Vagina (tissue), 2 donors: Measurements from ENCODE around the gene SLC32A1. TPM values are rescaled to one million over a fixed set of nuclear protein-coding genes. Genes with fewer than 3 reads are reported as not detected.

Source experiments
- DNase-seq, 2 donors: peaks; one replicate each; pipeline ENCODE4 v3.0.0-alpha.2; 2017; ENCODE audit errors: extremely low spot score in 2 of 2
- H3K27ac ChIP-seq: fragments of 200-600 bp; sonication (generic); one replicate; pipeline ENCODE4 v1.5.1; 2019
- H3K27me3 ChIP-seq: fragments of 200-600 bp; sonication (generic); one replicate; pipeline ENCODE4 v1.5.1; 2019
- H3K36me3 ChIP-seq, 2 donors: fragments of 200-600 bp; sonication (generic); one replicate each; pipeline ENCODE4 v1.5.1; 2017 to 2019
- H3K4me1 ChIP-seq: fragments of 200-600 bp; sonication (generic); one replicate; pipeline ENCODE4 v1.5.1; 2019
- H3K4me3 ChIP-seq, 2 donors: fragments of 200-600 bp; sonication (generic); 1 replicate in 1 of 2; 2 replicates in 1 of 2; pipeline ENCODE4 v1.5.1; 2016 to 2019
- H3K9me3 ChIP-seq: fragments of 200-600 bp; sonication (generic); one replicate; pipeline ENCODE4 v1.5.1; 2019
- CTCF ChIP-seq, 3 experiments: fragments of 450-650 bp in 2 of 3; fragments of 200-600 bp in 1 of 3; sonication (generic) in 1 of 3; IDR thresholded peaks; one replicate each; pipeline ENCODE4 v1.5.1; 2017 to 2019; ENCODE audit warnings: antibody characterized with exemption in 3 of 3, mild to moderate bottlenecking in 2 of 3, moderate library complexity in 2 of 3
- POLR2A ChIP-seq, 2 donors: fragments of 450-650 bp; IDR thresholded peaks; one replicate each; pipeline ENCODE4 v1.6.1; 2017; ENCODE audit warnings: antibody characterized with exemption in 2 of 2, mild to moderate bottlenecking in 2 of 2, moderate library complexity in 2 of 2
- POLR2AphosphoS5 ChIP-seq, 2 donors: sonication (generic); formaldehyde crosslinking; IDR thresholded peaks; one replicate each; pipeline ENCODE4 v1.9.0; 2017; ENCODE audit warnings: antibody characterized with exemption in 2 of 2, mild to moderate bottlenecking in 2 of 2, low read depth in 1 of 2; ENCODE audit not compliant: insufficient read depth in 1 of 2
- intact Hi-C: fragments of 100-400 bp; cut with DNase I; formaldehyde crosslinking; loops from one replicate; pipeline ENCODE4 v1.15.1; 2023
- small RNA-seq: library from RNA; depleted of rRNA; stranded (forward); fragments of <200 nt; gene quantifications from one replicate; pipeline ENCODE3, GENCODE V24; 2016
- total RNA-seq: library from RNA; depleted of rRNA; stranded (reverse); fragments of >200 nt; gene quantifications from one replicate; pipeline ENCODE4 v1.2.3, GENCODE V29; 2016

The SLC32A1 gene
- total RNA-seq, 1 donor from 2014 or later = not detected

- Histone ChIP-seq H3K27ac (no peak overlapping the region), H3K4me1 (no peaks in the 10 kb centered on the region), H3K4me3 (no peak overlapping the region), H3K9me3 (no peaks in the 10 kb centered on the region), H3K36me3 (peaks cover 8 to 72% of the 10 kb centered on the region in 2 donors), H3K27me3 (no peaks in the 10 kb centered on the region)
- DNase-seq = no peak
- no peak for TF ChIP-seq CTCF (IDR thresholded peaks at IDR 0.05)
- no peak for TF ChIP-seq POLR2AphosphoS5 (IDR thresholded peaks at IDR 0.05; ENCODE audit: insufficient read depth in 1 of 2, low read depth in 1 of 2)
- no peak for TF ChIP-seq POLR2A (IDR thresholded peaks at IDR 0.05)
- intact Hi-C loops = no loop called here
Observed at GRCh38 chr20:38770970-38771369, 46.7 kb downstream of the SLC32A1 start.

- H3K36me3 ChIP-seq = peaks cover 8 to 67% of the 10 kb centered on the region in 2 donors
- no peak overlapping the region for H3K27ac ChIP-seq
- DNase-seq = no peak
- no peak overlapping the region for H3K4me3 ChIP-seq
- intact Hi-C loops = no loop called here
- no peaks in the 10 kb centered on the region for H3K4me1 ChIP-seq
- no peaks in the 10 kb centered on the region for H3K27me3 ChIP-seq
- no peaks in the 10 kb centered on the region for H3K9me3 ChIP-seq
- no peak for TF ChIP-seq POLR2A (IDR thresholded peaks at IDR 0.05)
- no peak for TF ChIP-seq POLR2AphosphoS5 (IDR thresholded peaks at IDR 0.05; ENCODE audit: insufficient read depth in 1 of 2, low read depth in 1 of 2)
- TF ChIP-seq CTCF (IDR thresholded peaks at IDR 0.05) = no peak
Observed at GRCh38 chr20:38771621-38772020, 47.3 kb downstream of the SLC32A1 start.

- intact Hi-C loops = no loop called here
Observed at GRCh38 chr20:38774167-38774566, 49.9 kb downstream of the SLC32A1 start.

GRCh38 chr20:38776363-38776762 is 52.1 kb downstream of the SLC32A1 start:
- Histone ChIP-seq H3K4me1 (no peaks in the 10 kb centered on the region), H3K9me3 (no peaks in the 10 kb centered on the region), H3K27me3 (no peaks in the 10 kb centered on the region), H3K36me3 (peaks cover 8 to 34% of the 10 kb centered on the region in 2 donors), H3K27ac (no peak overlapping the region), H3K4me3 (no peak overlapping the region)
- intact Hi-C loops = no loop called here
- DNase-seq = no peak
- no peak for TF ChIP-seq POLR2A (IDR thresholded peaks at IDR 0.05)

More at GRCh38 chr20:38774167-38774566, 49.9 kb downstream of the SLC32A1 start:
- no peak for DNase-seq
- no peak overlapping the region for H3K4me3 ChIP-seq
- no peak overlapping the region for H3K27ac ChIP-seq
- peaks cover 8 to 46% of the 10 kb centered on the region in 2 donors for H3K36me3 ChIP-seq
- TF ChIP-seq CTCF (IDR thresholded peaks at IDR 0.05) (no peak), POLR2A (IDR thresholded peaks at IDR 0.05) (no peak), POLR2AphosphoS5 (IDR thresholded peaks at IDR 0.05; ENCODE audit: insufficient read depth in 1 of 2, low read depth in 1 of 2) (no peak)
- no peaks in the 10 kb centered on the region for H3K27me3 ChIP-seq
- no peaks in the 10 kb centered on the region for H3K9me3 ChIP-seq
- no peaks in the 10 kb centered on the region for H3K4me1 ChIP-seq

Small RNA genes lying within 50 kb of the gene (small RNA-seq; reads per million reads assigned to genes)
- gene RF00017 = not detected

Other genes with a start within 250 kb of the SLC32A1 start
- not detected for gene ADIG, start 143.3 kb upstream of the SLC32A1 start, total RNA-seq
- 21.9 TPM for gene ARHGAP40, start 122.7 kb upstream of the SLC32A1 start, total RNA-seq
- 18.4 TPM for gene ACTR5, start 24.0 kb downstream of the SLC32A1 start, total RNA-seq
- 6.4 TPM for gene PPP1R16B, start 81.2 kb downstream of the SLC32A1 start, total RNA-seq
- gene FAM83D, start 201.9 kb downstream of the SLC32A1 start, total RNA-seq = 20.4 TPM
- gene DHX35, start 237.9 kb downstream of the SLC32A1 start, total RNA-seq = 13.0 TPM